Stimulated activated CD4-positive, alpha-beta T cell treated with anti-CD3 and anti-CD28 coated beads, Interleukin-15, amount 100 ng/mL, for 48 hours (primary cell): ENCODE measurements around the gene CDC123.
"Not testable (repeated sequence)": the region's sequence is repeated elsewhere in the genome, so short reads cannot be mapped to it uniquely, and the experiment has no call there.

Source experiments
- DNase-seq, 2 donors: peaks; one replicate each; pipeline ENCODE4 v3.0.0-alpha.2; 2020; ENCODE audit warnings: low read depth in 2 of 2

CDC123 gene

DNA sequence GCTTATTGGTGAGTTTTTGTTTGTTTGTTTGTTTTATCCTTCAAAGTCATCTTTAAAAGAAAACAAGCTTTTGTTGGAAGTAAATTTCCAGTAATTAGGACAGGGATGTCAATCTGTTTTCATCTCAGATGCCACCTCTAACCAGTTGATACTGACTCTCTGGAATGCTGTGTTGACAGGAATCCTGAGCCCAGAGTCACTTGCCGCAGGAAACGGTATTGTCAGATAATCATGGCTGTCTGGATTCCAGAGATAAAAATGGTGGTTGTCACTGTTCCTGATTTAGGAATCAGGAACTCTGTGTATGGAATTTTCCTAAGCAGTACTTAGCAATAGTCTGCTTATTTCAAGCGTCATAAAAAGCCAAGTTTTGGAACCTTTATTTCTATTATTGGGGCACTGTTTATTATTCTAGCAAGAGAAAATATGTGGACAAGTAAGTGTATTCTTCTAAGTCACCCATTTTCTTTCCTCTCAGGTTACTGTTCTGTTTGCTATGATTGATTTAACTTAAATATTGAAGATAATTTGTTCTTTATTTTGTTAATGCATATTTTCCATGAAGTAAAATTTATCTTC is 39.2 kb downstream of the CDC123 start:
- DNase-seq: no peak

DNA sequence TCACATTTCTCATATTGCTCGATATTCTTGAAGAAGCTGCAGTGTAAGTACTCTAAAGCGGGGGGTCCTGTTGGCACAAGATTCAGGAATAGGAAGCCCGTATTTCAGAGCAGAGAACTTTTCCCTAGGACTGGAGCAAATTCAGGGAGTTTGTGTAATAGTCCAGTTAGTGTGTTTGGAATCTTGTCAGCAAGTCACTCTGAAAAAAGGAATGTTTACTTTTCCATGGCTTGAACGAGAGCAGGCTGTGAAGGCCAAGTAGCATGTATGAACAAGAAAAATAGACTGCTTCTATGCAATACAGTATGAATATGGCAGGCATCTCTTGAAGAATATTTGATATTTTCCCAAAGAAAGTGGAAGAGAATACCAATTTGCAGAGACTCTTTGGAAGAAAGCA is 39.8 kb downstream of the CDC123 start:
- DNase-seq: no peak

DNA sequence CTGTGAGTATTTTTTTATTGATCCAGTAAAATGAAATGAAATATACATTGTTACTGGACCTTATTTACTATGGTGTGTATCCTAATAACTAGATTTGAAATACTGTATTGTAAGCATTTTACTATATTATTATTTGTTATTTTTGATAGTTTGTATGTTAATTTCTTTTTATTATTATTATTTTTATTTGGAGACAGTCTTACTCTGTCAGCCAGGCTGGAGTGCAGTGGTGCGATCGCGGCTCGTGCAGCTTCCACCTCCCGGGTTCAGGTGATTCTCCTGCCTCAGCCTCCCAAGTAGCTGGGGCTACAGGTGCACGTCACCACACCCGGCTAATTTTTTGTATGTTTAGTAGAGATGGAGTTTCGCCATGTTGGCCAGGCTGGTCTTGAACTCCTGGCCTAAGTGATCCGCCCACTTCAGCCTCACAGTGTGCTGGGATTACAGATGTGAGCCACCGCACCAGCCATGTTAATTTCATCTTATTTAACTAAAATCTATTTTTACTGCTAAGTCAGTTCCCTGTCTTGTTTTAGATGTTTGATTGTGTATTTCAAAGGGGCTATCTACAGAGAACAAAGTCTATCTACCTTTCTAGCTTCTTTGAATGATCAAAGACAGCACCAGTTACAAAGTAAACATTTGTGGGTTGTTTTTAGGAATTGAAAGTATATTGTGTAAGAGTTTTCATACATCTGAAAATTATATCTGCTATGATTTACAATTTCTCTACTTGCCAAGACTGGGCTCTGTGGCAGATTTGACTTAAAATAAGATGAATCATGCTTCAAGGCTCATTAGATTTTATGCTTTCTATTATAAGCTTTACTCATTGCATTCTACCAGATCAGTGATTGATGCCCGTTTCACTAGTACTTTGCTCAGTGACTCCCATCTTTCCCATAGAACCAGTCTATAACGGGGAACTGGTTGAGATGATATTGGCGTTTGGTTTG is 41.6 kb downstream of the CDC123 start:
- DNase-seq: no peak

DNA sequence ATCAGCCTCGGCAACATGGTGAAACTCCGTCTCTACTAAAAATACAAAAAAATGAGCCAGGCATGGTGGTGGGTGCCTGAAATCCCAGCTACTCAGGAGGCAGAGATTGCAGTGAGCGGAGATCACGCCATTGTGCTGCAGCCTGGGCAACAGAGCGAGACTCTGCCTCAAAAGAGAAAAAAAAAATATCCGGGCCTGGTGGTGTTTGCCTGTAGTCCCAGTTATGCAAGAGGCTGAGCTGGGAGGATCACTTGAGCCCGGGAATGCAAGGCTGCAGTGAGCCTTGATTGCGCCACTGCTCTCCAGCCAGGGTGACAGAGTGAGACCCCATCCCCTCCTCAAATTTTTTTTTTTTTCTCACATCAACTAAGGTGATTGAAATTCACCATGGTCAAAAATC is 42.8 kb downstream of the CDC123 start:
- DNase-seq: no peak

DNA sequence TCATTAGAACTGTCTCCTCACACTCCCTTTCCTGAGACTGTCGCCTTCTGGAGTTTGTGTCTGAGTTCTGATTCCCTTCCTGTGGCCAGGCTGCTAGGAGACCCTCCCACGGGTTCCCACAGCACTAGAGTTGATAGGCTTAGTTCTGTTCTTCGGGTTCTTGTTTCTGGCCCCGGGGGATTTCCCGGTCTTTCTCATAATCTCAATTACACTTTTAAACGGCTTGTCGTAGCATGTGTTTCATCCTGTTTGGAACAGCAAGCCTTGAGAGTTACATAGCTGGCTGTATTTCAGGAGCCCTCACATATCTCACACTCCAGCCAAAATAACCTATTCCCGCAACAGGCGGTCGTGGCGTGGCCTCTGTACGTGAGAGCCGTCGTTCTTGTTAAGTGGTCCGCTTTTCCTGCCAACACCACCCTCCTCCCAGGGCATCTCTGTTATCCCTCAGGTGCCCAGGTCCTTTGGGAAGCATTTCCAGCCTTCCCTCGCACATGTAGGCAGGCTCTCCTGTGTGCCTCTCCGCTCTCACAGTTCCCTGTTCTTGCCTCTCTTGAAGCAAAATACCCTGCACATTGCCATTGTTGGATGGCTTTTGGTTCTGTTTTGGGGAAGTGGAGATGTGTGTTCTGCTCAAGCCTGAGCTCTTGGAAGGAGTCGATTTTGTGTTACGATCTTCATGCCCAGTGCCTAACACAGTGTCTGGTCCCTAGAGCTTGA is 46.0 kb downstream of the CDC123 start:
- peak; percentile 36 to 53 for DNase-seq

DNA sequence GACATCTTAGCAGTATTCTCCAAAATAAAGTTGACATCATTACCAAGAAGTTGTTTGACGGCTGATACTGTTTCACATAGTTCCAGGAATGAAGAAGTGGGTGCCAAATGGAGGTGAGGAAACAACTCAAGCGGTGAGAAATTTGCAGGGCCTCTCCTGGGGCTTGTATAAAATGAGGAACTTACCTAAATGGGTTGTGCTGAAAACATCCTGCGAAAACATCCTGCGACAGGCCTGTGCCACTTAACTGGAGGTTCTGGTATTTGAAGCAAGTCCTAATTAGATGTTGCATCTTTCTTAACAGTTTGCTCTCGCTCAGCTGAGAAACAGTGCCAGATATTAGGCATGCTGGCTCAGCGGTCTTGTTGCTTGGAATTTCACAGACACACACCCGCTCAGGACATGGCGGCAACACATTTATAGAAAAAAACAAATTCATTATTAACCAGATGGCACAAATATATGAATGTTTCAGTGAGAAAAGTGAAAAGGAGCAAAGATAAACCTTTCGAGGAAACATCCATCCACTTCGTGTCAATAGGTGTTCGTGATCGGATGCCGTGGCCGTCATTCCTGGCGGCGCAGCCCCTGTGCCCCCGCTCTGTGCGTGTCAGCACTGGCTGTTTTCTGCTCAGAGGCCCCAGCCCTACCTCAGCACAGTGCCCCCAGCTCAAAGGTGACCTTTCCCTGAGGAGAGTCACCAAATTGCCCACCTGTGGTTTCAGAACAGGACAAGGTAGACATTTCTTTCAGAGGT is 48.1 kb downstream of the CDC123 start:
- DNase-seq: no peak

DNA sequence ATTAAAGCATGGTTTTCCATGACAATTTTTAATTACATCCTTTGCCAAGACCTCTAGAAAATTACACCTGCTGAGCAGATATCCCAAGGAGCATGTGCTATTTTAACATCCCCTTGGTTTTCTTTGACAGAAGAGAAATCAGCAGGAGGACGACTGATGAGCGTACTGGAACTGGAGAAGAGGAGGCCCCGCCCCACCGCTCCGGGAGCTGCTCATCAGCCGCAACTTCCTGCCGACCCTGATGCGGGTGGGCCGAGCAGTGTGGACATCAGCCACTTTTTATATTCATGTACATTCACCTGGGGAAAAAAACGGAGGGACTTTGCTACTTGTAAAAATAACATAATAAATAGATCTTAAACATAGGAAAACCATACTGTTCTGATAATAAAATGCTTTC is 54.2 kb downstream of the CDC123 start:
- DNase-seq: no peak

DNA sequence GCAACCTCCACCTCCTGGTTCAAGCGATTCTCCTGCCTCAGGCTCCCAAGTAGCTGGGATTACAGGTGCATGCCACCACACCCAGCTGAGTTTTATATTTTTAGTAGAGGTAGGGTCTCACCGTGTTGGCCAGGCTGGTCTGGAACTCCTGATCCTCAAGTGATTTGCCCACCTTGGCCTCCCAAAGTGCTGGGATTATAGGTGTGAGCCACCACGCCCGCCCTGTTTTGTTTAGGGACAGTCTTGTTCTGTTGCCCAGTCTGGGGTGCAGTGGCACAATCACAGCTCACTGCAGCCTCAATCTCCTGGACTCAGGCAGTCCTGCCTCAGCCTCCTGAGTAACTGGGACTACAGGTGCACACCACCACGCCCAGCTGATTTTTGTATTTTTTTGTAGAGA is 54.7 kb downstream of the CDC123 start:
- not testable (repeated sequence) for DNase-seq

DNA sequence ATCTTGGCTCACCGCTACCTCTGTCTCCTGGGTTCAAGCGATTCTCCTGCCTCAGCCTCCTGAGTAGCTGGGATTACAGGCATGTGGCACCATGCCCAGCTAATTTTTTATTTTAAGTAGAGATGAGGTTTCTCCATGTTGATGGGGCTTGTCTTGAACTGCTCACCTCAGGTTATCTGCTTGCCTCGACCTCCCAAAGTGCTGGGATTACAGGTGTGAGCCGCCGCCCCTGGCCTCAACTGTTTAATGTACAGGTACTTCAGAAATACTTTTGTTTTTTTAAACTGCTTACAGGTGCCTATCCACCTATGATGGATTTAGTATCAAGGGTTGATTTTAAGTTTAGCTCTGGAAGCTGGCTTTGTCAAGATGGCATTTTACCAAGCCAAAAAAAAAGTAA is 55.6 kb downstream of the CDC123 start:
- DNase-seq: no peak

DNA sequence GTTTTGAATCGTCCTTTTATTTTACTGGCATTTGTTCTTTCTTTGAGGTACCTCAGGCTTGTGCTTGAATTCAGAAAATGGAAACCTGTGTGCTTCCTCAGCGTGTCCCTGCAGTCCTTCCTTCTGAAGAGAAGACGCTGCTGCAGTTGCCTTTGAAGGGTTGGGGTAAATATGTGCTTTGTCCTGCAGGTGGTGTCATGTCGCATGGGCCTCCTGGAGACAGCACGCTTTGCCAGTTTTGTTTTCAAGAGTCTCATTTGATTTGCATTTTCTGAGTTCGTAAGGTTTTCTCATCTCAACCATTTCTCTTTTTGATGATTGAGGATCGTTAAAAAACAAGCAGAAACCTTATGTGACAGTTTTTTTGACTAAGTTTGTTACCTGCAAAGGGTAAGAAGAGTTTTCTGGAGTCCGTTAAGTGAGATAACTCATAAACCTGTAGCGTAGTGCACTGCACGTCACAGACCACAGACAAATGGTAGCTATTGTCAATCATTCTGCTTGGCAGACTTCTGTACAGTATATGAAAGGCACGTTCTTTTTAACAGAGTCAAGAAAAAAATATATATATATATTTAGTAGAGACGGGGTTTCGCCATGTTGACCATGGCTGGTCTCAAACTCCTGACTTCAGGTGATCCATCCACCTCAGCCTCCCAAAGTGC is 57.0 kb downstream of the CDC123 start:
- no peak for DNase-seq

DNA sequence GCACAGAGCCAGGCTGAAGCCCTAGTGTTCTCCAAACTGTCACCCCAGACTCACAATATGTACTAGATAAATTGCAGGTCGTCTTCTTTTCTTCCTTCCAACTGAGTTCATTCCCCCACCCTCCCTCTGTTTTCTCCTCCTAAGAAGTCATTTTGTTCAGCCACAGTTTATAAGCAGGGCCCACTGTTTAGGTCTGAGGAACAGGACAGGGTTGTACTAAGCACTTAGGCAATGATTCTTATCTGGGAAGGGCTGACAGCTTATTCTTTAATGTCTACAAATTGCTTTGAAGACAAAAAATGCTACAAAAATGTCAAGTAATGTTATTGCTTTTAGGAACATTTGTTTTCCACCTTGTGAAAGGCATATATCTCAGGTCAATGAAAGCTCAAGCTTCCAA is 59.1 kb downstream of the CDC123 start:
- no peak for DNase-seq

DNA sequence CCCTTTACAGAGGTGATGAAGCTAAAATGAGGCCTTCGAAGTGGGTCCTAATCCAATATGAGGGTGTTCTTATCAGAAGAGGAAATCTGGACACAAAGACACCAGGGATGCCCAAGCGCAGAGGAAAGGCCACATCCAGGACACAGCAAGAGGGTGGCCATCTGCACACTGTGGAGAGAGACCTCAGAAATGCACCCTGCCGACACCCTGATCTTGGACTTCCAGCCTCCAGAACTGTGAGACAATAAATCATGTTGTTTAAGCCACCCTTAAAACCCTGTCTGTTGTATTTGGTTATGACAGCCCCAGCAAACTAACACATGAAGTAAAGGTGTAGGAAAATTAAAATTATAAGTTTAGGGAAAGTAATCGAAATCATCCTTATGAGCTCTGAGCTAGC is 64.0 kb downstream of the CDC123 start:
- no peak for DNase-seq

DNA sequence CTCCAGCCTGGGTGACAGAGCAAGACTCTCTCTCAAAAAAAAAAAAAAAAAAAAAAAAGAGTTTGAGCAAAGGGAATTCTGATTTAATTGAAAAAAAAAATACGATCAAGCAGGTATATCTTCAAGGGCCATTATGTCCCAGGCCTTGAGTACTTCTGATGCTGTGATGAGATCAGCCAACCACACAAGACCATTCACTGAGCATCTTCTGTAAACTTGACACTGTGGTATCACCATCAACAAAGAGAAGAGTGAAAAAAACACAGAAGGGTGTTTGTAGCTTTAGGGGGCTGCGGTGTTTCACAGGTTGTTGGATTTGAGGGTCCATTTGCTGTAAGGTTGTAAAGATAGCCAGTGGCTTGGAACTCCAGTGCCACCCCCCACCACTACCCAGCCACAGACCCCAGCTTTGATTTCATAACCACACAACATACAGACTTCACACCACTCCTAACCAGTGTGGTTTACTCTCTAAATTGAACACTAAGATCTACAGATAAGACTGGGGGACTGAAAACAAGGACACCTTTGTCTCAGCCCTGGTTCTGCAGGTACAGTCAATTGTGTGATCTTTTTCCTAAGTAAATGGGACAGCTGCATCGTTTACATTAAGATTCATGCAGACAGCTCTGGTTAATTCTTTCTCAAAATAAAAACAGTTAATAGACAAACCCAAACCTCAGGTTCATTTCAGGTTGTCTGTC is 66.4 kb downstream of the CDC123 start:
- DNase-seq: no peak

DNA sequence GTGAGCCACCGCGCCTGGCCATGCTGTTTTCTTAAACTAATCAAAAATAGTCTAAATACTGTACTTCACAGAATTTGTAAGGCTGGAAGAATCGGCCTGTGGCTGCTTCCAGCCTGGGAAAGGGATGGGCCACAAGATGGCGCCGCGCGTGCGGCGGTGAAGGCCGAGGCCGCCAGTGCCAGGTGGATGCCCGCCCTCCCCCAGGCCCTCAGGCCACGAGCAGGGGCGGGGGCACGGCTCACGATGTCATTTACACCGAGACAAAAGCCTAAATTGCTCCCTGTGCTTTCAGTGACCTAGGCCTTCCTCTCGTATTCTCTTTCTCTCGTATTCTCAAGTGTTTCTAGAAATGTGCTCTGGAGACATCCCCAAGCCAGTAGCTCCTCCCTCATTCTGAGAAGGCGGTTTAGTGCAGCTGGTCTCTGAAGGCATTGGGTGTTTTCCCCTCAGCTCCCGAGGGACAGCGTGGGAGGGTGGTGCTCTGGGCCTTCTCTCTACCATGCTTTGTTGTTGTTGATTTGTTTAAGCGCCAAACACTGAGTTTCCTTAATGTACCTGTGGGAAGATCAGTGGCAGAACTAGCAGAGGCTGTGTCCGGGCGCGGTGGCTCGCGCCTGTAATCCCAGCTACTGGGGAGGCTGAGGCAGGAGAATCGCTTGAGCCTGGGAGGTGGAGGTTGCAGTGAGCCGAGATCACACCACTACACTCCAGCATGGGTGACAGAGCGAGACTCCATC is 68.4 kb downstream of the CDC123 start:
- peak; percentile 49 to 70 for DNase-seq

DNA sequence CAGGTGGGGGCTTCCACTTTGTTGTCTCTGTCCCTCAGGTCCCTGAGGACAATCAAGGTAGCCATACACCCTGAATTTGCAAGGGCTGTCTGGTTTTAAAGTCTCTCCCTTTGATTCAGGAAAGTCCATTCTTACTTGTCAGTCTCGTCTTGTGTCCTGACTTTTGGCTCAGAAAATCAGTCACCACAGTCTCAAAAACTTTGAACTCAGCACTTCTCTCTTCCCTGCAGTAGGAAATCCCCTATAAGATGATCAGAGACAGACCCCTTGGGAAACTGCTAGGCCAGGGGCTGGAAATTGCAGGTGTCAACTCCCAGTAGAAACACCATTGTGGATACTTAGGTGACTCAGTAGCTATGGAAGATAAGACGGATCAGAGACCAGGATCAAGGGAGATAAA is 73.1 kb downstream of the CDC123 start:
- no peak for DNase-seq

DNA sequence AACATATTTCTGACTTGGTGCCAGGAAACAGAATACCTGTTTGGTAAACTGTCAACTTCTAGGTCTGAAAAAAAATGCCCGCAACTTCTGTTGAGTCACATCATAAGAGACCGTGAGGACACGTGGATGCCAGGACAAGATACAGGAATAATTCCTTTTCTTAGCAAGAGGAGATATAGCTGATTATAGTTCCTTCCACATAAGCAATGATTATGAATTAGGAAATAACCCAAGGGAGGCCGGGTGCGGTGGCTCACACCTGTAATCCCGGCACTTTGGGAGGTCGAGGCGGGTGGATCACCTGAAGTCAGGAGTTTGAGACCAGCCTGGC is 75.2 kb downstream of the CDC123 start:
- DNase-seq: no peak

DNA sequence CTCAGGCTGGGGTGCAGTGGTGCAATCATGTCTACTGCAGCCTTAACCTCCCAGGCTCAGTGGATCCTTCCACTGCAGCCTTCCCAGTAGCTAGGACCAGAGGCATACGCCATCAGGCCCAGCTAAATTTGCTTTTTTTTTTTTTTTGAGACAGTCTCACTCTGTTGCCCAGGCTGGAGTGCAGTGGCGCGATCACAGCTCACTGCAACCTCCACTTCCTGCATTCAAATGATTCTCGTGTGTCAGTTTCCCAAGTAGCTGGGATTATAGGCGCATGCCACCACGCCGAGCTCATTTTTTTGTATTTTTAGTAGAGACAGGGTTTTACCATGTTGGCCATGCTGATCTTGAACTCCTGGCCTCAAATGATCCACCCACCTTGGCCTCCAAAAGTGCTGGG is 81.9 kb downstream of the CDC123 start:
- not testable (repeated sequence) for DNase-seq

DNA sequence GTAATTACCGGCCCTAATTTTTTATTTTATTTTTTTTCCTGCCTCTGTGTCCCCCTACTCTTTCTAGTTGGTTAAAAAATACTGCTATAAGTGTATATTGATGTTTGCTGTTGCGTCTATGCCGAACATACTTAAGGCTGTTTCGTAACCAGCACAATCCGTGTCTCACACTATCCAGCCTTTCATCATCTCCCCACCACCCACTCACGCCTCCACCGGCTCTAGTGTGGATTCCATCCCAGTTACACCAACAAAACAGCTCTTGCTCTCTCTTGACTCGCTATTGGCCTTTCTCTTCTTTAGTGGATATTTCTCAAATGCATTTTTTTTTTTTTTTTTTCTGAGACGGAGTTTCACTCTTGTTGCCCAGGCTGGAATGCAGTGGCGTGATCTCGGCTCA is 83.3 kb downstream of the CDC123 start:
- no peak for DNase-seq

DNA sequence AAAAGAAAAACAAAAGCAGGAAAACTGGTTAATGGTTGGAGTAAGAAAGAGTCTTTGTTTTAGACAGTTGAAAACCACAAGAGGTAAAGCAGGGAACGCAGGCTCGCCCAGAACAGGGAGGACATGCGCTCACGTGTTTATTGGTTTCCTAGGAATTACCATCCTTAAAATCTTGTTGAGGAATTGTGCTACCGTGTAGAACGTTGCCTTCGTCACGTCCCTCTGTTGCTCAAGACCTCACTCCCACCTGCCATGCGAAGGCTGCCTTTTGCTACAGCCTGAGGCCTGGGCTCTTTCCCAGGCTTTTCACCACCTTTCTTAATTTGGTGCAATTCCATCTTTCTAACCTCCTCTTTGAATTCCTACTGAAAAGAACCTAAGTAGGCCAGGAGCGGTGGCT is 91.8 kb downstream of the CDC123 start:
- DNase-seq: no peak

DNA sequence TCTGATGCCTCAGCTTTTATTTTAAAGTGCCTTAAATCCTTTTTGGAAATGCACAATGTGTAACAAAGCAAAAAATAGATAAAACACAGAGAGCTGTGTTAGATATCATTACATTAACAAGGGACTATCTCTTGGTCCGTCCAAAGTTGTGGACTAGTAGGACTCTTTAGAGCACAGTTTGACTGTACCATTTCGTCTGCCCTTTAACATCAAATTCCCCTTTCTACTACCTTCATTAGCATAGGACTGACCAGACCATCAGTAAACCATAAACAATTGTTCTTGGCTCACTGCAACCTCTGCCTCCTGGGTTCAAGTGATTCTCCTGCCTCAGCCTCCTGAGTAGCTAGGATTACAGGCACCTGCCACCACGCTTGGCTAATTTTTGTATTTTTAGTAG is 101.8 kb downstream of the CDC123 start:
- not testable (repeated sequence) for DNase-seq
